Activated T-cell treated with anti-CD3 and anti-CD28 coated beads, Interleukin-2, amount 50 U/mL, for 72 hours (primary cell): Measurements from ENCODE around the gene DPRX. TPM values are rescaled to one million over a fixed set of nuclear protein-coding genes. Genes with fewer than 3 reads are reported as not detected.

ENCODE experiments used
- ATAC-seq, 2 donors: fragments of 150-1000 bp; cut with Tn5 transposase; replicated peaks in 1 of 2; 2 replicates each; pipeline ENCODE4 v1.10.0; 2021; ENCODE audit warnings: moderate library complexity in 2 of 2, mild to moderate bottlenecking in 1 of 2
- DNase-seq, 2 donors: peaks; one replicate each; pipeline ENCODE4 v3.0.0; 2021 to 2022; ENCODE audit warnings: mixed read lengths in 1 of 2
- H3K27ac Mint-ChIP-seq: one replicate; pipeline ENCODE4 v1.8.0; 2022; ENCODE audit warnings: mild to moderate bottlenecking, moderate library complexity, mixed read lengths
- H3K27me3 Mint-ChIP-seq: one replicate; pipeline ENCODE4 v1.8.0; 2022; ENCODE audit warnings: low read depth, mixed read lengths
- H3K36me3 Mint-ChIP-seq, 2 donors: one replicate each; pipeline ENCODE4 v1.8.0; 2022; ENCODE audit warnings: mixed read lengths in 2 of 2, mild to moderate bottlenecking in 1 of 2; ENCODE audit not compliant: insufficient read depth in 2 of 2
- H3K4me1 Mint-ChIP-seq: one replicate; pipeline ENCODE4 v1.8.0; 2022; ENCODE audit warnings: low read depth, mixed read lengths
- H3K4me3 Mint-ChIP-seq, 2 donors: one replicate each; pipeline ENCODE4 v1.8.0; 2022; ENCODE audit warnings: mild to moderate bottlenecking in 2 of 2, mixed read lengths in 2 of 2, moderate library complexity in 2 of 2
- H3K9me3 Mint-ChIP-seq, 2 donors: one replicate each; pipeline ENCODE4 v1.8.0; 2022; ENCODE audit warnings: mixed read lengths in 2 of 2
- total RNA-seq, 2 donors: library from RNA; stranded (reverse); gene quantifications; one replicate each; pipeline ENCODE4 v1.2.3, GENCODE V29; 2022

DPRX gene
- total RNA-seq, 2 donors from 2014 or later = not detected

GRCh38 chr19:53621885-53622740, 9.7 kb upstream of the DPRX start:
- Mint-ChIP-seq H3K4me1 (no peaks in the 10 kb centered on the region), H3K27ac (no peak overlapping the region), H3K36me3 (peaks cover 0 to 4% of the 10 kb centered on the region in 2 donors), H3K9me3 (no peaks in the 10 kb centered on the region), H3K27me3 (no peaks in the 10 kb centered on the region), H3K4me3 (no peak overlapping the region)
- ATAC-seq (peak in 1 of 2 donors; percentile 19), DNase-seq (no peak)

DNA sequence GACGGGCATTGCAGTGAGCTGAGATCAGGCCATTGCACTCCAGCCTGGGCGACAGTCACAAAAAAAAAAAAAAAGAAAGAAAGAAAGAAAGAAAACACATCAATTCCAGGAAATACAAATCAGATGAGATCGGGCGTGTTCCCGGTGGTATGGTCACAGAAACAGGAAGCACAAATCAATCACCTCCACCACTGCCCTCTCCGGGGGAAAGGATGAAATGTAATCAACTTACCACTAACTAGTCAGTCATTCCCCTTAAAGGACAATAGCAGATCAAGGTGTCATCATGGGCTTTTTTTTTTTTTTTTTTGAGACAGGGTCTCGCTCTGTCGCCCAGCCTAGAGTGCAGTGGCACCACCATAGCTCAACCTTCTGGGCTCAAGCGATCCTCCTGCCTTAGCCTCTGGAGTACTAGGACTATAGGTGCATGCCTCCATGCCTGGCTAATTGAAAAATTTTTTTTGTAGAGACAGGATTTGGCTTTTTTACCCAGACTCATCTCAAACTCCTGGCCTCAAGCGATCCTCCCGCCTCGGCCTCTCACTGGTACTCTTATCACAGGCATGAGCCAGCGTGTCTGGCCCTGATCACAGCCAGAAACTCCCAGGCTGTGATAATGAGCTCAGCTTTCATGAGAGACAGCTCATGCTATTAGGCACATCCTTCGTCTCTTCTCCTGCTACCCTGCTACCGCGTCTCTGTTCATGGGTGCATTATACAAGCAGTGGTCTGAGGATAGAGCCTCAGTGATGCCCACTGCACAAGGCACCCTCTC, 6.8 kb upstream of the DPRX start:
- peaks cover 0 to 1% of the 10 kb centered on the region in 2 donors for H3K36me3 Mint-ChIP-seq
- ATAC-seq (peak; percentile 39 to 85), DNase-seq (peak in 1 of 2 donors; percentile 10)
- no peaks in the 10 kb centered on the region for H3K27me3 Mint-ChIP-seq
- H3K4me1 Mint-ChIP-seq = no peaks in the 10 kb centered on the region
- H3K4me3 Mint-ChIP-seq = no peak overlapping the region
- H3K9me3 Mint-ChIP-seq = no peaks in the 10 kb centered on the region
- H3K27ac Mint-ChIP-seq = no peak overlapping the region

- no peak for ATAC-seq
- H3K27me3 Mint-ChIP-seq = no peaks in the 10 kb centered on the region
- no peak overlapping the region for H3K4me3 Mint-ChIP-seq
- no peak for DNase-seq
- peaks cover 0 to 1% of the 10 kb centered on the region in 2 donors for H3K36me3 Mint-ChIP-seq
- H3K27ac Mint-ChIP-seq = no peak overlapping the region
- no peaks in the 10 kb centered on the region for H3K4me1 Mint-ChIP-seq
- no peaks in the 10 kb centered on the region for H3K9me3 Mint-ChIP-seq
Observed at GRCh38 chr19:53626486-53626885, 5.3 kb upstream of the DPRX start.

DNA sequence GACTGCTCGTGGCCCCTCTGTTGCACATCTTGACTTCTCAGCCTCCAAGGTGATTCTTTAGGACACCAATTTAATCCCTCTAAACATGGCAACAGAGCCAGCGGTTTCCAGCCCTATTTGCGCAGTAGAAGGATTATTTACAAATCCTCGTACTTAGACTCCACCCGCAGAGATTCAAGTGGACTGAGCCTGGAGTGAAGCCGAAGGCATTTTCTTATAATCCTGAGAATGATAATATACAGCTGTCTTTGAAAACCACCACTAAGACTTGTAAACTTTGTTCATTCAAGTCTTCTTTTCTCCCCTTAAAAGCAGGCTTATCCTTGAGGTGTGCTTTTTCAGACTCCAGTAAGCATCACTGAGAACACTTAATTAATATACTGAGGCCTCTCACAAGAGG, 4.8 kb upstream of the DPRX start:
- ATAC-seq (no peak), DNase-seq (no peak)
- H3K27ac Mint-ChIP-seq = no peak overlapping the region
- no peaks in the 10 kb centered on the region for H3K27me3 Mint-ChIP-seq
- peaks cover 0 to 1% of the 10 kb centered on the region in 2 donors for H3K36me3 Mint-ChIP-seq
- H3K9me3 Mint-ChIP-seq = peaks cover 0 to 3% of the 10 kb centered on the region in 2 donors
- H3K4me1 Mint-ChIP-seq = no peaks in the 10 kb centered on the region
- no peak overlapping the region for H3K4me3 Mint-ChIP-seq

GRCh38 chr19:53634768-53635167, 3.0 kb downstream of the DPRX start:
- ATAC-seq (no peak), DNase-seq (no peak)
- no peaks in the 10 kb centered on the region for H3K27me3 Mint-ChIP-seq
- no peaks in the 10 kb centered on the region for H3K4me1 Mint-ChIP-seq
- no peak overlapping the region for H3K4me3 Mint-ChIP-seq
- H3K27ac Mint-ChIP-seq = no peak overlapping the region
- peaks cover 3 to 4% of the 10 kb centered on the region in 2 donors for H3K36me3 Mint-ChIP-seq
- peaks cover 7% of the 10 kb centered on the region in 2 donors for H3K9me3 Mint-ChIP-seq

DNA sequence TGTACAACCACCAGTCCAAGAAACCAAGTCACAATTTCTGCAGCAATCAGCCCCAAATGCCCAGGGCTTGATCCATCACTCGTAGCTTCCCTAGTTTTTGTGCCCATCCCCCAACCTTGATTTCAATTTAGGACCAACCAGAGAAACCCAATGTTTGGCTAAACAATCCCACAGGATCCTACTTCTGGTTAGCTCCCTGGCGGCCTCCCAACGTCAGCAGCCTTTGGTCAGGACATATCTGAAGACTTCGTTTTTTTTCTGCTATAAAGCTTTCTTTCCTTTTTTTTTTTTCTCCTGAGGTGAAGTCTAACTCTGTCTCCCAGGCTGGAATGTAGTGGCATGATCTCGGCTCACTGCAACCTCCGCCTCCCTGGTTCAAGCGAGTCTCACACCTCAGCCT, 7.7 kb downstream of the DPRX start:
- Mint-ChIP-seq H3K27ac (no peak overlapping the region), H3K4me3 (no peak overlapping the region), H3K27me3 (no peaks in the 10 kb centered on the region), H3K9me3 (peaks cover 3 to 4% of the 10 kb centered on the region in 2 donors), H3K4me1 (no peaks in the 10 kb centered on the region), H3K36me3 (peaks cover 3 to 7% of the 10 kb centered on the region in 2 donors)
- ATAC-seq (no peak), DNase-seq (no peak)

GRCh38 chr19:53642381-53643099, 10.7 kb downstream of the DPRX start:
- Mint-ChIP-seq H3K27me3 (no peaks in the 10 kb centered on the region), H3K4me1 (no peaks in the 10 kb centered on the region), H3K36me3 (peaks cover 0 to 6% of the 10 kb centered on the region in 2 donors), H3K27ac (no peak overlapping the region), H3K4me3 (no peak overlapping the region), H3K9me3 (peaks cover 0 to 2% of the 10 kb centered on the region in 2 donors)
- DNase-seq (no peak), ATAC-seq (no peak)

DNA sequence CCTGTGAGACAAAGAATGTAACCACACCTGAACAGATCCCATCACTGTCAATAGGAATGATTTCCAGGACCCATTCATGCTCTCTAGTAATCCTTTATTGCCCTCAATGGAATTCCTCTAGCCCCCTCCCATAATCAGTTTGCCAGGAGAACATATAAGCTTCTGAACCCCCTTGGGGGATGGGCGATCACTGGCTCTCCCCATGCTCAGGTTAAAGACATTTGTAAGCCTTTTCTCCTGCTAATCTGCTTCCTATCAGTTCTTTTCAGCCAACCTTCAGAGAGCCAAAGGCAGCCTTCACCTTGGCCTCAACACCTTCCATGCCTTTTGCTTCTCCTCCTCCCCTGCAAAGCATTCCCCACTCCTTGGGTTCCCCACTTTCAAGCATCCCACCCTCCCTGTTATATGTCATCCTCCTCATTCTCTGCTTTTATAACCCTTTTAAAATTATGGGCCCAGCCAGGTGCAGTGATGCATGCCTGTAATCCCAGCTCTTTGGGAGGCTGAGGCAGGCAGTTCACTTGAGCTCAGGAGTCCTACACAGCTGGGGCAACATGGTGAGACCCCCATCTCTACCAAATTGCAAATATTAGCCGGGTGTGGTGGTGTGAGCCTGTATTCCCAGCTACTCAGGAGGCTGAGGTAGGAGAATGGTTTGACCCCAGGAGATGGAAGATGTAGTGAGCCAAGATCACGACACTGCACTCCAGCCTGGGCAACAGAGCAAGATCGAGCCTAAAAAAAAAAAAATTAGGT, 12.4 kb downstream of the DPRX start:
- H3K36me3 Mint-ChIP-seq = peaks cover 0 to 6% of the 10 kb centered on the region in 2 donors
- DNase-seq (no peak), ATAC-seq (no peak)
- no peaks in the 10 kb centered on the region for H3K4me1 Mint-ChIP-seq
- H3K4me3 Mint-ChIP-seq = no peak overlapping the region
- H3K27ac Mint-ChIP-seq = no peak overlapping the region
- H3K27me3 Mint-ChIP-seq = no peaks in the 10 kb centered on the region
- peaks cover 0 to 2% of the 10 kb centered on the region in 2 donors for H3K9me3 Mint-ChIP-seq

- ATAC-seq = no peak
Observed at GRCh38 chr19:53646144-53646543, 14.3 kb downstream of the DPRX start.

GRCh38 chr19:53647350-53647749, 15.6 kb downstream of the DPRX start:
- Mint-ChIP-seq H3K4me1 (no peaks in the 10 kb centered on the region), H3K27ac (no peak overlapping the region), H3K4me3 (no peak overlapping the region), H3K27me3 (no peaks in the 10 kb centered on the region), H3K9me3 (peaks cover 0 to 5% of the 10 kb centered on the region in 2 donors), H3K36me3 (peaks cover 0 to 8% of the 10 kb centered on the region in 2 donors)
- DNase-seq (no peak), ATAC-seq (no peak)

More at GRCh38 chr19:53646144-53646543, 14.3 kb downstream of the DPRX start:
- DNase-seq = no peak
- Mint-ChIP-seq H3K4me1 (no peaks in the 10 kb centered on the region), H3K9me3 (peaks cover 0 to 5% of the 10 kb centered on the region in 2 donors), H3K27me3 (no peaks in the 10 kb centered on the region), H3K36me3 (peaks cover 0 to 8% of the 10 kb centered on the region in 2 donors), H3K27ac (no peak overlapping the region), H3K4me3 (no peak overlapping the region)

DNA sequence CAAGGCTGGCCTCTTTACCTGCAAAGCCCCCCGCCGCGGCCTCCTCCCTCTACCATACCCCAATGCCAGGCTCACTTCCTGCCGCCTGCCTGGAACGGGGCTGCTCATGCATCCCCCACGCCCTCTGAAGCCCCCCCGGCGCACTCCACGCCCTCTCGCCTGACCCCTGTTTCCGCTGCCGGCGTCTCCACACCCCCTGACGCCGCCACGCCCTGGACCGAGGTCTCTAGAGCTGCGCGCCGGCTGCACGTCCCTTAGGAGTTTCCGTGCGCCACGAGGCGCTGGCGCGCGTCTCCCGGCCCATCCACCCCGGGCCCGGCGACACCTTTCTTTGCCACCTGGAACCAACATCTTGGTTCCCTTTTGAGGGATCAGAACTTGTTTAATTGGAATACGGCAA, 16.0 kb downstream of the DPRX start:
- Mint-ChIP-seq H3K27ac (no peak overlapping the region), H3K9me3 (peaks cover 0 to 5% of the 10 kb centered on the region in 2 donors), H3K27me3 (no peaks in the 10 kb centered on the region), H3K4me3 (no peak overlapping the region), H3K36me3 (peaks cover 0 to 7% of the 10 kb centered on the region in 2 donors), H3K4me1 (no peaks in the 10 kb centered on the region)
- DNase-seq (no peak), ATAC-seq (no peak)
